ENCODE measurements around the gene GPR15. TPM values are rescaled to one million over a fixed set of nuclear protein-coding genes. Genes with fewer than 3 reads are reported as not detected.

The GPR15 gene
- total RNA-seq, 1 donor from 2014 or later = not detected

DNA sequence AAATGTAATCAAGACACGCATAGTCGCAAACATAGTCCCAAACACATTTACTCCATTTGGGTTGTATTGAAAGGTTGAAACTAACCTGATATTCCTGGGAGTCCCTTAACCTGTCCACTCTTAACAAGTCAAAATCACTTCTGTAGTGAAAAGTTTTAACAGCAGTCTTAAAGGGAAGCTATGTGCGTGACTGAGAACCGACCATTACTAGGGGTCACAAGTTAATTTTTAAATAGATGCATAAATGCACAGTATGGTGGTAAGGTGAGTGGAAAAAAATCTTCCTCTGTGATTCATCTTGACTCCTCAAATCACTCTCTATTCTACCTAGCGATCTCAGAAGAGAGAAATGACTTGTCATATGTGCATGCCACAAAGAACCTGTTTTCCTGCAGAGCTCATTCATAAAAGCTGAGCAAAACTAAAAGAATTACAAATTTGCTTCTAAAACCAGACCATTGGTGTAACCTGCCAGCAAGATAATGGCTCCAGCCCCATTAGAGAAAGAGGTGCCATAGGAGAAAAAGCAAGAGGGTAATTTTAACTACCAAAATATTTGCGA is 4.8 kb downstream of the GPR15 start:
- H3K36me3 ChIP-seq = no peaks in the 10 kb centered on the region
- no peaks in the 10 kb centered on the region for H3K4me1 ChIP-seq
- TF ChIP-seq CTCF (IDR thresholded peaks at IDR 0.05) = no peak
- H3K27ac ChIP-seq = no peak overlapping the region
- no peak for DNase-seq (ENCODE audit: low spot score in 2 of 2)
- no peaks in the 10 kb centered on the region for H3K27me3 ChIP-seq
- H3K4me3 ChIP-seq = no peak overlapping the region
- intact Hi-C loops (cut with DNase I) = no loop called here
- no peaks in the 10 kb centered on the region for H3K9me3 ChIP-seq

DNA sequence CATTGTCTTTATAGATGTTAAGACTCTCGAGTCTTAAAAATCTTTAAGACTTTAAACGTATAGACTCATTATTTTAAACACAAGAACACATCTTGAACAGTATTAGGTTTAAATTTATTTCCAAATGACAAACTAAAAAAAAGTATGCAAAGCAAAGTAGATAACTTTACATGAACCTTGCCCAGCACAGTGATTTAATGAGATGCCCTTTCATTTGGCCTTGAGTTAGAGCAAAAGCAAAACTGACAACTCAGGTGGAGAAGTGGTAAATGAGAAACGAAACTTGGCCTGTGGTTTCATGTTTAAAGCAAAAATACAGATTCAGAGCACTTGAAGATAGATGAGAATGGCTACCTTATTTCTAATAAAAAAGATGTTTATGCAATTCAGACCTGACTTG is 8.6 kb downstream of the GPR15 start:
- Histone ChIP-seq H3K27ac (no peak overlapping the region), H3K4me1 (no peaks in the 10 kb centered on the region), H3K27me3 (no peaks in the 10 kb centered on the region), H3K4me3 (no peak overlapping the region), H3K9me3 (no peaks in the 10 kb centered on the region), H3K36me3 (no peaks in the 10 kb centered on the region)
- no peak for DNase-seq (ENCODE audit: low spot score in 2 of 2)
- intact Hi-C loops (cut with DNase I) = no loop called here
- TF ChIP-seq CTCF (IDR thresholded peaks at IDR 0.05) = no peak

DNA sequence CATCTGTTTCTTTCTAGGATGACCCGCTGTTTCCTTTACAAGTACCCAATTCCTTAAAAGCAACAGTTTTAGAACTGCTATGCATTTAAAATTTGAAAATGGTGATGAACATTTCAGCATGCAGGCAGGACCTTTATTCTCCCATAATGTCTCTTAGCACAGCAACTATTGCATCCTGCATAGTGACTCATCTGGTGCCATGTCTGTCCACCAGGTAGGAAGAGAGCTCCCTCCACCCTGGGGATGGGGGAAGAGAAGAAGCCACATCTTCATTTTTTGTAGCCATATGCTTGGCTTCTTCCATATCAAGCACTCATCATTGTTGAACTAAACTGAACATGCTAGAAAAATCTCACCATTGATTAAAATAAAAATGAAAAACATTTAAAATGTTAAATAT is 9.9 kb downstream of the GPR15 start:
- Histone ChIP-seq H3K36me3 (no peaks in the 10 kb centered on the region), H3K27me3 (no peaks in the 10 kb centered on the region), H3K4me1 (no peaks in the 10 kb centered on the region), H3K9me3 (no peaks in the 10 kb centered on the region), H3K27ac (no peak overlapping the region), H3K4me3 (no peak overlapping the region)
- TF ChIP-seq CTCF (IDR thresholded peaks at IDR 0.05) = no peak
- intact Hi-C loops (cut with DNase I) = no loop called here
- DNase-seq (ENCODE audit: low spot score in 2 of 2) = no peak

- Histone ChIP-seq H3K4me1 (no peaks in the 10 kb centered on the region), H3K27ac (no peak overlapping the region), H3K27me3 (no peaks in the 10 kb centered on the region), H3K9me3 (no peaks in the 10 kb centered on the region), H3K36me3 (no peaks in the 10 kb centered on the region), H3K4me3 (no peak overlapping the region)
- intact Hi-C loops (cut with DNase I) = no loop called here
- no peak for TF ChIP-seq CTCF (IDR thresholded peaks at IDR 0.05)
- DNase-seq (ENCODE audit: low spot score in 2 of 2) = no peak
Observed at GRCh38 chr3:98542623-98543022, 10.8 kb downstream of the GPR15 start.

- Histone ChIP-seq H3K27me3 (no peaks in the 10 kb centered on the region), H3K4me1 (no peaks in the 10 kb centered on the region), H3K9me3 (no peaks in the 10 kb centered on the region), H3K27ac (no peak overlapping the region), H3K4me3 (no peak overlapping the region), H3K36me3 (no peaks in the 10 kb centered on the region)
- intact Hi-C loops (cut with DNase I) = no loop called here
- no peak for DNase-seq (ENCODE audit: low spot score in 2 of 2)
- no peak for TF ChIP-seq CTCF (IDR thresholded peaks at IDR 0.05)
Observed at GRCh38 chr3:98545940-98546339, 14.2 kb downstream of the GPR15 start.

DNA sequence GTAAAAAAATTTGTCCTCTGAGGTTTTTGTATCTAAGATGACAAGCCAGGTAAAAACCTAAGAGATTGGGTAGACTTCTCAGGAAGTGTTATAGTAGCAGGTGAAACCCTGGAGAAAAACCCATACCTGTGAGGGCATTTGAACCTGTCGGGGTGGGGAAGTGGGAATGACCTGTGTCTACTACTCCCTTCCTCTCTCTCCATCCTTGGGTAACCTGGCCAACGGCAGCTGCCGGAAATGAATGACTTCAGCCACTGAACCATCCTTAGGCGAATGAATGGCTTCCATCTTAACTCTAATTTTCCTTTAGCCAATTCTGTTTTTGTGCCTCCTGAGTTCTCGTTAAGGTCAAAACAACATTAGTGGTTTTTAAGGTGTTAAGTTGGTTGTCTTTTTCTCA is 16.8 kb downstream of the GPR15 start:
- no peak for TF ChIP-seq CTCF (IDR thresholded peaks at IDR 0.05)

More for the DNA sequence above, 16.8 kb downstream of the GPR15 start:
- no peaks in the 10 kb centered on the region for H3K27me3 ChIP-seq
- H3K36me3 ChIP-seq = no peaks in the 10 kb centered on the region
- no peaks in the 10 kb centered on the region for H3K4me1 ChIP-seq
- H3K4me3 ChIP-seq = no peak overlapping the region
- intact Hi-C loops (cut with DNase I) = no loop called here
- DNase-seq (ENCODE audit: low spot score in 2 of 2) = no peak
- H3K9me3 ChIP-seq = no peaks in the 10 kb centered on the region
- no peak overlapping the region for H3K27ac ChIP-seq
